WI38 (cell line): ENCODE measurements around the gene TPT1.

ENCODE experiments used
- H3K4me3 ChIP-seq: 2 replicates; pipeline ENCODE4 v1.5.1; 2011; ENCODE audit warnings: low read depth, mild to moderate bottlenecking, control low read depth, low read length
- TF ChIP-seq, protein P1 (sequence below): IDR thresholded peaks from 2 replicates; pipeline ENCODE4 v1.5.1; 2012; ENCODE audit warnings: low read depth, mild to moderate bottlenecking, control low read depth, low read length

The TPT1 gene

DNA sequence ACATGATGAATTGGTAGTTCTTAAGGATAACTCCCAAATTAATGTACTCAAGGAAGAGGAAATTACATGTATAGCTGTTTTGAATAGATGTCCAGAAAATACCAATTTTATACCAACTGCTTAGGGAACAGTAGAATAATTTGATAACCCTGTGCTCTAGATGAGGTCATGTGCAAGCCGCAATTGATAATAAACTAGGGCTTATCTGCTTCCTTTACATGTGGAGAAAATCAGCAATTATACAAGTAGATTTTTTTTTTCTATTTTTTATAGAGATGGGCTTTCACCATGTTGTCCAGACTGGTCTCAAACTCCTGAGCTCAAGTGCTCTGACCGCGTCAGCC, 9.3 kb downstream of the TPT1 start:
- TF ChIP-seq, protein P1, sequence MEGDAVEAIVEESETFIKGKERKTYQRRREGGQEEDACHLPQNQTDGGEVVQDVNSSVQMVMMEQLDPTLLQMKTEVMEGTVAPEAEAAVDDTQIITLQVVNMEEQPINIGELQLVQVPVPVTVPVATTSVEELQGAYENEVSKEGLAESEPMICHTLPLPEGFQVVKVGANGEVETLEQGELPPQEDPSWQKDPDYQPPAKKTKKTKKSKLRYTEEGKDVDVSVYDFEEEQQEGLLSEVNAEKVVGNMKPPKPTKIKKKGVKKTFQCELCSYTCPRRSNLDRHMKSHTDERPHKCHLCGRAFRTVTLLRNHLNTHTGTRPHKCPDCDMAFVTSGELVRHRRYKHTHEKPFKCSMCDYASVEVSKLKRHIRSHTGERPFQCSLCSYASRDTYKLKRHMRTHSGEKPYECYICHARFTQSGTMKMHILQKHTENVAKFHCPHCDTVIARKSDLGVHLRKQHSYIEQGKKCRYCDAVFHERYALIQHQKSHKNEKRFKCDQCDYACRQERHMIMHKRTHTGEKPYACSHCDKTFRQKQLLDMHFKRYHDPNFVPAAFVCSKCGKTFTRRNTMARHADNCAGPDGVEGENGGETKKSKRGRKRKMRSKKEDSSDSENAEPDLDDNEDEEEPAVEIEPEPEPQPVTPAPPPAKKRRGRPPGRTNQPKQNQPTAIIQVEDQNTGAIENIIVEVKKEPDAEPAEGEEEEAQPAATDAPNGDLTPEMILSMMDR = no peak
- no peak overlapping the region for H3K4me3 ChIP-seq

DNA sequence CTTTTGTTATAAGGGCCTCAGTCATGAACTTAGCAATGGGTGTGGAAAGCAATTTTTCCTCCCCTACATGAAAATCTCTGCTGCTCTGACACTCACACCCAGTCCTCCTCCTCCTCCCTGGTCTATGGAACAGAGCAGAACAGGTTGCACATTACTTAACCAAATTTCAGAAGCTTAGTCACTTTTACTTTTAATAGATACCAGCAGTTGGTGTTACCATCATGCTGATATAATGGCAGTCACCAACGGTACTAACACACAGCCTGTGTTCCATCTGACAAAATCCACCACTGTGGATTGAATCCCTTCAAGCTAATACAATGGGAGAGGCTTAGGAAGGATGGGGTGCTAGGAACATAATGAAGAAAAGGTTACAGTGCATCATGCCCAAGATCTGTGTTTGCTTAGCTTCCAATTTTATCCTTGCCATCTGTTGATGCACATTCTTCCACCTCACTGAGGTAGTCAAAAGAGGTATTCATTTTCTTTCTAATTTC, 9.8 kb downstream of the TPT1 start:
- H3K4me3 ChIP-seq = no peak overlapping the region
- TF ChIP-seq, protein P1 = no peak

DNA sequence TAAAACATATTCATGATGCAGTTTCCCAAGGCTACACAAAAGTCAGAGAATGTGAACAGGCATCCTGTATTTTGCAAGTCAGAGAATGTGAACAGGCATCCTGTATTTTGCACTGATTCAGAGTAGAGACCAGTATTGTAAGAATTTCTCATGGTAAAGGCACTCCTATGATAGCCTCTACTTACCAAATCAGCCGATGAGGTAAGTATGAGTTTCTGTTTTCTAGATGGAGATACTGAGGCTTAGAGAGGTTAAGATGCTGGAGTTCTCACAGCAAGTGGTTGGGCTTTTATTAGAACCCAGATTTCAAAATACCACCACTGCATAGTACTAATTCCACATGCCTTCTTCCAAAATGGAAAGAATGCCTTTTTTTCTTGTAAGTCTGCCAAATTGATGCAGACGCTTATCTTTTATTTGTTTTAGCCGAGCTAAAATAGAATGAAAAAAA, 12.3 kb downstream of the TPT1 start:
- H3K4me3 ChIP-seq = no peak overlapping the region
- TF ChIP-seq, protein P1 = no peak

DNA sequence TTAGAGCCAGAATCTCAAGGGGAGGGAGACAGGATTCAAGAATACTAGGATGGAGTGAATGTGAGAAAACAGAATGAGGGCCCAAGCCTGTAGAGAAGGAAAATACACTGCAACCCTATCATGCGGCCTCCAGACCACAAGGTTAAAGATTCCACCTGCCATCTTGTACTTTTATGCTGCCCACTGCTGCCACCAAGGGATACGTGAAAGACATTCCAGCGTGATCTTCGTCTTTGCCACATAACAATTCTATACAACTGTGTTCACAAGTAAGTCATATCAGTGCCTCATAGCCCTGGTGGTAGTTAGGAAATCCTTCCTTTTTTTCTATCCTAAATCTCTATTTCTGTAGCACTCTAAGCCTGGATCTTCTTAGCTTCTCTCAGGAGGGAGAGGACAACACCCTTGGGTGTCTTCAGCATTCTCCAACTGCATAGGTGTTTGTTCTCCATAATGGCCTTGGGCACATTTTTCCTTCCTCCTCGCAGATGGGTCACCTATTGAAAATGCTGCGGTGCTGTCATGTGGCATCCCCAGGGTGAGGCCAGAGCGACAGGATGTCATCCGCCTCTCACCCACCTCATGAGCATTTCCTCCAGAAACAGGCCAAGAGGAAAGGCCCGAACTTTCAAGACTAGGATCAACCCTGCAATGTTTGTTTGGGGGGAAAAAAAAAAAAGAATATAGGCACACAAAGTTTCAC, 13.6 kb downstream of the TPT1 start:
- TF ChIP-seq, protein P1 = no peak
- no peak overlapping the region for H3K4me3 ChIP-seq

DNA sequence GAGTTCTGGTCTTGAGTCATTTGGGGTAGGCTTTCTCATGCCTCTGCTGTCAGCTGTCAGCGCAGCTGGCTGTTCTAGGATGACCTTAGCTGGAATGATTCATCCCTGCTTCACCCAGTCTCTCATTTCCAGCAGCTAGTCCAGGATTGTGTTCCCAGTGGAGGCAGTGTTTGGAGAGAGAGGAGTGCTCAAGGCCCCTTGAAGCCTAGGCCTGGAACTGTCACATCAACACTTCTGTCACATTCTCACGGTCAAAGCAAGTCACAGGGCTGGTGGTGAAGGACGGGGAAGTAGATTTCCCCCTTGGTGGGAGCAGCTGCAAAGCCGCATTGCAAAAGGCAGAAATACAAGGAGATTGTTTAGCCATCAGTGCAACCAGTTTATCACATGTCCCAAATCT, 15.2 kb downstream of the TPT1 start:
- TF ChIP-seq, protein P1 = no peak
- H3K4me3 ChIP-seq = no peak overlapping the region

DNA sequence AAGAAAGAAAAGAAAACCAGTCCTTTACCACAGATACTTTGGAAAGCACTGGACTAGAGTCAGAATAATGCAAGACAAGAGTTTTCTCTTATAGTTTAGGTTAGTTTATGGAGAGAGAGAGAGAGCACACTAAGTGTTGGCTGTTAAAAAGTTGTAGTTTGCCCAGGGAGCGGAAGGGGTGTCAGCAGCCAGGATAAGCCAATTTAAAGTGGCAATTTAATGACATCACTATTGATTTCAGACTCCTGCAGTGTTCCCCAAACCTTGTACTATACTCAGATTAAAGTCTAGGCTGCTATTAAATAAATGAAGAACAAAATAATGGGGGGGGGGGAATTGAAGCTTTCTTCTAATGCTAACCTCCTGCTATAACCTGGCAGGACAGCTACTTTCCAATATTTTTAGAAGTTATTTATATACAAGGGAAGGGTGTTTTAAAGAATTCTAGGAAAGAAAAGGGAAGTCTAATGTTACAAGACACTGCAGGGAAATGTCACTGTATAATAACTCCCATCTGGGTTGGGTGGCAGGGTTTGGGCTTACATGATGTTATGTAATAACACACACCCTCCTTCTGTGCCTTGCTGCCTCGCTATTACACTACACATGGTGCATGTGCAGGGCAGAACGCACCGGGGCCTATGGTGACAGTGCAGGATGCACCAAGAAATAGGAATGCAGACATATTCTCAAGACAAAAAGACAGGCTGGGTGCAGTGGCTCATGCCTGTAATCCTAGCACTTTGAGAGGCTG, 19.9 kb downstream of the TPT1 start:
- H3K4me3 ChIP-seq = no peak overlapping the region
- TF ChIP-seq, protein P1 = no peak

DNA sequence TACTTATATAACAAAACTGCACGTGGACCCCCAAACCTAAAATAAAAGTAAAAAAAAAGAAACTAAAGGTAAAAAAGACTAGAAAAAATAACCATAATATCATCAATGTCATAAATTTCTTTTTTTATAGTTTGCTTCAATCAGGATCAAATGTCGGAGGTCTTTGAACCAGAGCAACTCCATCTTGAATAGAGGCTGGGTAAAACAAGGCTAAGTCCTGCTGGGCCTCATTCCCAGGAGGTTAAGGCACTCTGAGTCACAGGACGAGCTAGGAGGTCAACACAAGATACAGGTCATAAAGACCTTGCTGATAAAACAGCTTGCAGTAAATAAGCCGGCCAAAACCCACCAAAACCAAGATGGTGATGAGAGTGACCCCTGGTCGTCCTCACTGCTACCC, 24.0 kb downstream of the TPT1 start:
- TF ChIP-seq, protein P1 = no peak
- no peak overlapping the region for H3K4me3 ChIP-seq
